NCI-H82 (cell line): ENCODE data around the gene MISP3.

ENCODE experiments used
- DNase-seq: peaks from one replicate; lab custom pipeline; 2025; lab: John Stamatoyannopoulos, UW

MISP3 gene

GRCh38 chr19:14053500-14053899 lies 19.1 kb upstream of the MISP3 start:
- no peak for DNase-seq

GRCh38 chr19:14054099-14054498 lies 18.5 kb upstream of the MISP3 start:
- DNase-seq, result no peak

- no peak for DNase-seq
These were observed 17.9 kb upstream of the MISP3 start for GRCh38 chr19:14054721-14055120.

- no peak for DNase-seq
These were observed 17.2 kb upstream of the MISP3 start for GRCh38 chr19:14055396-14055795.

- DNase-seq, result no peak
These were observed 16.4 kb upstream of the MISP3 start for GRCh38 chr19:14056069-14056666.

- no peak for DNase-seq
These were observed 15.7 kb upstream of the MISP3 start for GRCh38 chr19:14056741-14057356.

- DNase-seq, result no peak
These were observed 14.1 kb upstream of the MISP3 start for GRCh38 chr19:14058182-14059092.

GRCh38 chr19:14059093-14059480 lies 13.5 kb upstream of the MISP3 start:
- peak; percentile 66 for DNase-seq

GRCh38 chr19:14059652-14060155 lies 12.9 kb upstream of the MISP3 start:
- peak; percentile 46 for DNase-seq

GRCh38 chr19:14061081-14061749 lies 11.4 kb upstream of the MISP3 start:
- DNase-seq, result no peak

- no peak for DNase-seq
These were observed 10.6 kb upstream of the MISP3 start, which contains the start of gene PALM3 for GRCh38 chr19:14061751-14062557. TSS of gene PALM3 (minus strand) at chr19:14062076. CDS start at chr19:14061980, 96 bp downstream.

- DNase-seq, result no peak
These were observed 10.1 kb upstream of the MISP3 start for GRCh38 chr19:14062558-14062855.

- no peak for DNase-seq
These were observed 9.5 kb upstream of the MISP3 start for GRCh38 chr19:14063105-14063504.

GRCh38 chr19:14066134-14066533 lies 6.5 kb upstream of the MISP3 start:
- DNase-seq, result no peak

GRCh38 chr19:14070268-14071050 lies 2.1 kb upstream of the MISP3 start:
- DNase-seq, result no peak

- DNase-seq, result peak; percentile 86
These were observed 807 bp downstream of the MISP3 start for GRCh38 chr19:14073261-14073924.

GRCh38 chr19:14073925-14074838 lies 1.6 kb downstream of the MISP3 start:
- DNase-seq, result peak; percentile 66

- no peak for DNase-seq
These were observed 5.8 kb downstream of the MISP3 start for GRCh38 chr19:14078411-14078810.
